Endothelial cell of umbilical vein (primary cell): ENCODE data around the gene CELF2. TPM values are rescaled to one million over a fixed set of nuclear protein-coding genes. Genes with fewer than 3 reads are reported as not detected.

Experiments
- BruUV-seq: library from RNA; stranded (reverse); fragments of 400-500 nt; replicated peaks from 2 replicates; lab custom pipeline; 2021; lab: Mats Ljungman, UMichigan
- CTCF ChIA-PET: fragments of 300-600, 350-600 bp; sonication (Branson Sonifier 250); formaldehyde crosslinking; loops from one replicate; lab custom pipeline; 2021; ENCODE audit warnings: antibody characterized with exemption, inconsistent platforms; lab: Charles Lee
- POLR2A ChIA-PET: fragments of 300-600, 350-600 bp; sonication (Branson Sonifier 250); formaldehyde crosslinking; loops from one replicate; lab custom pipeline; 2021; ENCODE audit warnings: antibody characterized with exemption, inconsistent platforms; lab: Charles Lee
- DNase-seq: peaks from one replicate; pipeline ENCODE4 v3.0.0-alpha.2; 2011; ENCODE audit warnings: low read depth, low spot score
- FAIRE-seq: peaks from 2 replicates; lab custom pipeline; 2011; peaks lifted over from hg19 to GRCh38; lab: Jason Lieb, UNC
- H2AFZ ChIP-seq: 2 replicates; pipeline ENCODE4 v1.6.0; 2012; ENCODE audit warnings: low read depth, low read length, control low read depth, inconsistent platforms
- H3K27ac ChIP-seq: 2 replicates; pipeline ENCODE4 v1.5.1; 2011; ENCODE audit warnings: low read depth, mild to moderate bottlenecking, control low read depth, low read length, moderate library complexity; ENCODE audit not compliant: insufficient read depth
- H3K27me3 ChIP-seq, 2 experiments: 2 replicates each; pipeline versions ENCODE4 v1.6.0 to v1.6.1; 2011; ENCODE audit warnings: low read length in 2 of 2, mixed read lengths in 1 of 2; ENCODE audit not compliant: control insufficient read depth in 2 of 2, insufficient read depth in 2 of 2
- H3K36me3 ChIP-seq, 2 experiments: 2 replicates in 1 of 2; 3 replicates in 1 of 2; pipeline ENCODE4 v1.5.1; 2011; ENCODE audit warnings: low read length in 2 of 2, mild to moderate bottlenecking in 1 of 2, moderate library complexity in 1 of 2; ENCODE audit not compliant: control insufficient read depth in 2 of 2, insufficient read depth in 2 of 2; ENCODE audit errors: extremely low read depth in 1 of 2
- H3K4me1 ChIP-seq: 3 replicates; pipeline ENCODE4 v1.5.1; 2011; ENCODE audit warnings: mild to moderate bottlenecking, low read length; ENCODE audit not compliant: control insufficient read depth, insufficient read depth; ENCODE audit errors: extremely low read depth
- H3K4me2 ChIP-seq: 2 replicates; pipeline ENCODE4 v1.6.1; 2011; ENCODE audit warnings: low read length, control low read depth, mixed read lengths; ENCODE audit not compliant: insufficient read depth
- H3K4me3 ChIP-seq, 3 experiments: fragments of 200-600 bp in 1 of 3; sonication (generic), shearing (Covaris generic) in 1 of 3; replicated peaks in 1 of 3; 2 replicates each; pipeline ENCODE4 v1.5.1; 2011 to 2016; ENCODE audit warnings: control low read depth in 3 of 3, low read length in 3 of 3, mild to moderate bottlenecking in 2 of 3, inconsistent platforms in 1 of 3, low read depth in 1 of 3, moderate library complexity in 1 of 3; ENCODE audit not compliant: insufficient read depth in 1 of 3
- H3K79me2 ChIP-seq: 2 replicates; pipeline ENCODE4 v1.6.0; 2012; ENCODE audit warnings: low read length, inconsistent platforms; ENCODE audit not compliant: control insufficient read depth, insufficient read depth
- H3K9ac ChIP-seq: replicated peaks from 2 replicates; pipeline ENCODE3; 2011; ENCODE audit warnings: low read length, control low read depth; ENCODE audit not compliant: insufficient read depth; ENCODE audit errors: extremely low read depth
- H3K9me1 ChIP-seq: replicated peaks from 3 replicates; pipeline ENCODE4 v1.6.0; 2011; ENCODE audit warnings: mild to moderate bottlenecking, low read length; ENCODE audit not compliant: control insufficient read depth, insufficient read depth; ENCODE audit errors: extremely low read depth
- H3K9me3 ChIP-seq: replicated peaks from 2 replicates; pipeline ENCODE4 v1.5.1; 2012; ENCODE audit warnings: low read length, inconsistent platforms; ENCODE audit not compliant: control insufficient read depth, insufficient read depth
- H4K20me1 ChIP-seq: replicated peaks from 2 replicates; pipeline ENCODE3; 2011; ENCODE audit warnings: mild to moderate bottlenecking, low read length; ENCODE audit not compliant: control insufficient read depth, insufficient read depth; ENCODE audit errors: extremely low read depth
- CTCF ChIP-seq, 2 donors: IDR thresholded peaks; 1 replicate in 1 of 2; 2 replicates in 1 of 2; pipeline ENCODE4 v1.5.1; 2011; ENCODE audit warnings: low read length in 2 of 2, mild to moderate bottlenecking in 2 of 2, moderate library complexity in 2 of 2, control low read depth in 1 of 2, inconsistent platforms in 1 of 2, low read depth in 1 of 2; ENCODE audit not compliant: insufficient read depth in 1 of 2; ENCODE audit errors: extremely low read depth in 1 of 2
- EZH2 ChIP-seq: IDR thresholded peaks from 2 replicates; pipeline ENCODE4 v1.6.1; 2012; ENCODE audit warnings: borderline replicate concordance, low read depth, mild to moderate bottlenecking, moderate library complexity, low read length, inconsistent platforms; ENCODE audit not compliant: severe bottlenecking
- FOS ChIP-seq: IDR thresholded peaks from 2 replicates; pipeline ENCODE4 v1.6.1; 2011; ENCODE audit warnings: mild to moderate bottlenecking, low read length, moderate library complexity, borderline replicate concordance; ENCODE audit not compliant: insufficient read depth
- GATA2 ChIP-seq: IDR thresholded peaks from 2 replicates; pipeline ENCODE4 v1.7.0; 2011; ENCODE audit warnings: low read depth, mild to moderate bottlenecking, moderate library complexity, mixed read lengths, low read length; ENCODE audit not compliant: insufficient read length, insufficient read depth
- JUN ChIP-seq: IDR thresholded peaks from 2 replicates; pipeline ENCODE4 v1.6.1; 2011; ENCODE audit warnings: borderline replicate concordance, low read depth; ENCODE audit not compliant: insufficient read length, insufficient read depth
- MAX ChIP-seq: IDR thresholded peaks from 2 replicates; pipeline ENCODE4 v1.6.1; 2011; ENCODE audit not compliant: insufficient read depth, insufficient read length
- MYC ChIP-seq: IDR thresholded peaks from one replicate; pipeline ENCODE4 v1.6.1; 2011; ENCODE audit warnings: mild to moderate bottlenecking, low read depth, low read length
- POLR2A ChIP-seq: IDR thresholded peaks from 2 replicates; pipeline ENCODE4 v1.6.1; 2012; ENCODE audit warnings: low read depth, mild to moderate bottlenecking, control low read depth, low read length
- POLR2AphosphoS5 ChIP-seq: IDR thresholded peaks from 2 replicates; pipeline ENCODE4 v1.6.1; 2012; ENCODE audit warnings: low read depth, mild to moderate bottlenecking, control low read depth, low read length, moderate library complexity; ENCODE audit not compliant: insufficient read depth
- dilution Hi-C: fragments of 300-500 bp; cut with MboI; formaldehyde crosslinking; loops from one replicate; pipeline ENCODE4 v1.15.0; 2019; ENCODE audit warnings: low sequenced_read_pairs; ENCODE audit not compliant: extremely low pct_ligation_motif_present
- intact Hi-C: fragments of 100-400 bp; cut with micrococcal nuclease; formaldehyde crosslinking; loops from one replicate; pipeline ENCODE4 v1.10.0; 2022
- polyA plus RNA-seq, 4 experiments: library from polyadenylated mRNA; depleted of rRNA in 3 of 4; stranded (reverse) in 3 of 4; unstranded in 1 of 4; fragments of >200 nt; gene quantifications; 2 replicates each; pipeline versions ENCODE4 v1.2.1 to v1.2.3, GENCODE V29; 2011 to 2012; ENCODE audit warnings: missing spikeins in 1 of 4
- total RNA-seq: library from RNA; stranded (reverse); gene quantifications from 2 replicates; pipeline ENCODE4 v1.2.3, GENCODE V29; 2021

The CELF2 gene
- total and polyA plus RNA-seq, 2 donors (not counting 3 experiments of a cell fraction or from before 2014, with no cell fraction given): 21.6 to 42.6 TPM

GRCh38 chr10:10977978-10978377 is 39.7 kb upstream of the CELF2 start:
- H3K9ac ChIP-seq: no peak overlapping the region
- CTCF ChIA-PET: interaction anchor here (1.0 kb wide), 1 partner anchor 33 kb away, joined by 3 read pairs; no protein-coding TSS in a partner anchor
- no peaks in the 10 kb centered on the region for H3K36me3 ChIP-seq
- H4K20me1 ChIP-seq: no peaks in the 10 kb centered on the region
- H3K27me3 ChIP-seq: no peaks in the 10 kb centered on the region
- H2AFZ ChIP-seq: no peak overlapping the region
- no peaks in the 10 kb centered on the region for H3K9me3 ChIP-seq
- FAIRE-seq (no peak), DNase-seq (no peak)
- H3K4me1 ChIP-seq: no peaks in the 10 kb centered on the region
- no peak overlapping the region for H3K4me3 ChIP-seq
- intact Hi-C loops: no loop called here
- H3K4me2 ChIP-seq: no peak overlapping the region
- POLR2A ChIA-PET: no interaction called here
- no peak overlapping the region for H3K27ac ChIP-seq
- H3K9me1 ChIP-seq: no peaks in the 10 kb centered on the region
- TF ChIP-seq GATA2: no peak
- no peak for TF ChIP-seq MYC
- TF ChIP-seq EZH2: no peak
- BruUV-seq: no TSS peak
- dilution Hi-C loops: no loop called here
- no peaks in the 10 kb centered on the region for H3K79me2 ChIP-seq

GRCh38 chr10:10985361-10985760 is 32.3 kb upstream of the CELF2 start:
- intact Hi-C loops: no loop called here
- Histone ChIP-seq H3K9me3 (no peaks in the 10 kb centered on the region), H4K20me1 (no peaks in the 10 kb centered on the region), H3K9me1 (no peaks in the 10 kb centered on the region), H3K79me2 (no peaks in the 10 kb centered on the region), H3K9ac (no peak overlapping the region), H3K27me3 (no peaks in the 10 kb centered on the region), H3K4me2 (no peak overlapping the region), H2AFZ (no peak overlapping the region), H3K4me3 (no peak overlapping the region), H3K27ac (no peak overlapping the region), H3K4me1 (no peaks in the 10 kb centered on the region), H3K36me3 (no peaks in the 10 kb centered on the region)
- no peak for DNase-seq
- no peak for TF ChIP-seq MYC
- no peak for TF ChIP-seq GATA2
- TF ChIP-seq MAX: no peak
- TF ChIP-seq POLR2AphosphoS5: no peak
- TF ChIP-seq JUN: no peak
- no peak for TF ChIP-seq POLR2A
- TF ChIP-seq EZH2: no peak
- TF ChIP-seq CTCF (IDR thresholded peaks at IDR 0.05; ENCODE audit: extremely low read depth in 1 of 2, insufficient read depth in 1 of 2, low read depth in 1 of 2, low read length in 2 of 2): no peak
- no peak for TF ChIP-seq FOS
- ChIA-PET CTCF (interaction anchor here (1.0 to 1.2 kb wide), 2 partner anchors 14 to 34 kb away, joined by 3 read pairs; no protein-coding TSS in a partner anchor), POLR2A (no interaction called here)
- dilution Hi-C loops: no loop called here
- BruUV-seq: no TSS peak
- FAIRE-seq: no peak
